ENCODE results near the gene LGALSL. TPM values are rescaled to one million over a fixed set of nuclear protein-coding genes. Genes with fewer than 3 reads are reported as not detected.
"Not testable (repeated sequence)": the region's sequence is repeated elsewhere in the genome, so short reads cannot be mapped to it uniquely, and the experiment has no call there.

The LGALSL gene
- total RNA-seq, 2 donors from 2014 or later: 15.8 to 19.3 TPM

DNA sequence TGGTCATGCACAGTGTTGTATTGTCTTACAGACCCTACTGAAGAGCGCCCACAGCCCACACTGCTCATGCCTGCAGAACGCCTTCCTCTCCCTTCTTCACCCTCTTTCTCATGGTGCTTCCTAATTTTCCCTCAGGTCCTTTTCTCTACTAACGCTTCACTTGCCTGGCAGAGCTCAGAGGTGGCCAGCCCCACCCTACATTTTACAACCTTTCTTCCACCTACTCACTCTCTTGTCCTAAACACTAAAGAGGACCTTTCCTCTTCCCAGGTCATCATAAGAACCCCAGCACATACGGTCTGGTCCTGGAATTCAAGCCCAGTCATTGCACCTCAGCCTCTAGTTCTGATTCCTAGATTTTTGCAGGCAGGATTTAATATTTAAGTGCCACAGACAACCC is 11.7 kb upstream of the LGALSL start:
- no peaks in the 10 kb centered on the region for H3K4me1 ChIP-seq (ENCODE audit: control insufficient read depth in 1 of 2, low read depth in 2 of 2)
- TF ChIP-seq, protein P1, sequence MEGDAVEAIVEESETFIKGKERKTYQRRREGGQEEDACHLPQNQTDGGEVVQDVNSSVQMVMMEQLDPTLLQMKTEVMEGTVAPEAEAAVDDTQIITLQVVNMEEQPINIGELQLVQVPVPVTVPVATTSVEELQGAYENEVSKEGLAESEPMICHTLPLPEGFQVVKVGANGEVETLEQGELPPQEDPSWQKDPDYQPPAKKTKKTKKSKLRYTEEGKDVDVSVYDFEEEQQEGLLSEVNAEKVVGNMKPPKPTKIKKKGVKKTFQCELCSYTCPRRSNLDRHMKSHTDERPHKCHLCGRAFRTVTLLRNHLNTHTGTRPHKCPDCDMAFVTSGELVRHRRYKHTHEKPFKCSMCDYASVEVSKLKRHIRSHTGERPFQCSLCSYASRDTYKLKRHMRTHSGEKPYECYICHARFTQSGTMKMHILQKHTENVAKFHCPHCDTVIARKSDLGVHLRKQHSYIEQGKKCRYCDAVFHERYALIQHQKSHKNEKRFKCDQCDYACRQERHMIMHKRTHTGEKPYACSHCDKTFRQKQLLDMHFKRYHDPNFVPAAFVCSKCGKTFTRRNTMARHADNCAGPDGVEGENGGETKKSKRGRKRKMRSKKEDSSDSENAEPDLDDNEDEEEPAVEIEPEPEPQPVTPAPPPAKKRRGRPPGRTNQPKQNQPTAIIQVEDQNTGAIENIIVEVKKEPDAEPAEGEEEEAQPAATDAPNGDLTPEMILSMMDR (IDR thresholded peaks at IDR 0.05): no peak
- H3K4me3 ChIP-seq: no peak overlapping the region
- ATAC-seq (ENCODE audit: insufficient number of reproducible peaks, low FRiP score, low read depth) (no peak), DNase-seq (ENCODE audit: low spot score) (no peak)
- no peaks in the 10 kb centered on the region for H3K27me3 ChIP-seq (replicated peaks; ENCODE audit: insufficient read depth)
- H3K36me3 ChIP-seq: no peaks in the 10 kb centered on the region
- H3K27ac ChIP-seq: no peak overlapping the region
- H3K9me3 ChIP-seq: no peaks in the 10 kb centered on the region

DNA sequence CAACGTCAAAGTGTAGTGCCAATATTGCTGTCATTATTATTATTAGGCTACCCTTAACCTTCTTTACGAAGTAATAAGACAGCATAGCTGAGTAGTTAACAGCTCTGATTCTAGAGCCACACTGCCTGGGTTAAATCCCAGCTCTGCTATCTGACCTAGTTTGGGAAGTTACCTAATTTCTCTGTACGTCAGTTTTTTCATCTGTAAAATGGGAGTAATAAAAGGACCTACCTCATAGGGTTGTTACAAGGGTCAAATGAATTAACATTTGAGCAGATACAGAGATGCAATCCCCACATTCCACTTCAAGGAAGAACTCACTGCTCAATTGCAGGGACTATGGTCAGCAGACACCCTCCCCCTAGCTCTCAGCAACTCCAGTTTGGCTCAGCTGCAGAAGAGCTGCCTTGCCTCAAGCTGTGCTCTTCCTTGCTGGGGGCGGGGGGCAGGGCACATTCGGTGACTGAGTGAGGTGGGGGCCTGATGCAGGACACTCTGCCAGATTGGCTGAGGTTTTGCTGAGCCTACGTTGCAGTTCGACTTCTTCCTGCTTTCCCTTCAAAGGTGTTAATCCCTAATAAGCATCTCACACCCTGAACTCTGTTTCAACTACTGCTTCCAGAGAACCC is 11.0 kb upstream of the LGALSL start:
- no peak for ATAC-seq (ENCODE audit: insufficient number of reproducible peaks, low FRiP score, low read depth)
- no peak overlapping the region for H3K4me3 ChIP-seq
- H3K27ac ChIP-seq: no peak overlapping the region
- no peaks in the 10 kb centered on the region for H3K36me3 ChIP-seq
- no peaks in the 10 kb centered on the region for H3K9me3 ChIP-seq
- TF ChIP-seq, protein P1 (IDR thresholded peaks at IDR 0.05): no peak
- DNase-seq (ENCODE audit: low spot score): no peak
- H3K4me1 ChIP-seq (ENCODE audit: control insufficient read depth in 1 of 2, low read depth in 2 of 2): no peaks in the 10 kb centered on the region
- no peaks in the 10 kb centered on the region for H3K27me3 ChIP-seq (replicated peaks; ENCODE audit: insufficient read depth)

DNA sequence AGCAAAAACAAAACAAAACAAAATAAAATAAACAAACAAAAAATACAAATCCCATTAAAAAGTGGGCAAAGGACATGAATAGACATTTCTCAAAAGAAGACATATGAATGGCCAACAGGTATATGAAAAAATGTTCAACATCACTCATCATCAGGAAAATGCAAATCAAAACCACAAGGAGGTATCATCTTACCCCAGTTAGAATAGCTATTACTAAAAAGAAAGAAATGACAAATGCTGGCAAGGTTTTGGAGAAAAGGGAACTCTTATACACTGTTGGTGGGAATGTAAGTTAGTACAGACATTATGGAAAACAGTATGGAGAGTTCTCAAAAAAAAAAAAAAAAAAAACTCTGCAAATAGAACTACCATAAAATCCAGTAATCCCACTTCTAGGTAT is 8.0 kb upstream of the LGALSL start:
- not testable (repeated sequence) for ATAC-seq (ENCODE audit: insufficient number of reproducible peaks, low FRiP score, low read depth); H3K27ac ChIP-seq; H3K27me3 ChIP-seq (replicated peaks; ENCODE audit: insufficient read depth); H3K4me1 ChIP-seq (ENCODE audit: control insufficient read depth in 1 of 2, low read depth in 2 of 2); DNase-seq (ENCODE audit: low spot score); H3K4me3 ChIP-seq; H3K9me3 ChIP-seq; H3K36me3 ChIP-seq

DNA sequence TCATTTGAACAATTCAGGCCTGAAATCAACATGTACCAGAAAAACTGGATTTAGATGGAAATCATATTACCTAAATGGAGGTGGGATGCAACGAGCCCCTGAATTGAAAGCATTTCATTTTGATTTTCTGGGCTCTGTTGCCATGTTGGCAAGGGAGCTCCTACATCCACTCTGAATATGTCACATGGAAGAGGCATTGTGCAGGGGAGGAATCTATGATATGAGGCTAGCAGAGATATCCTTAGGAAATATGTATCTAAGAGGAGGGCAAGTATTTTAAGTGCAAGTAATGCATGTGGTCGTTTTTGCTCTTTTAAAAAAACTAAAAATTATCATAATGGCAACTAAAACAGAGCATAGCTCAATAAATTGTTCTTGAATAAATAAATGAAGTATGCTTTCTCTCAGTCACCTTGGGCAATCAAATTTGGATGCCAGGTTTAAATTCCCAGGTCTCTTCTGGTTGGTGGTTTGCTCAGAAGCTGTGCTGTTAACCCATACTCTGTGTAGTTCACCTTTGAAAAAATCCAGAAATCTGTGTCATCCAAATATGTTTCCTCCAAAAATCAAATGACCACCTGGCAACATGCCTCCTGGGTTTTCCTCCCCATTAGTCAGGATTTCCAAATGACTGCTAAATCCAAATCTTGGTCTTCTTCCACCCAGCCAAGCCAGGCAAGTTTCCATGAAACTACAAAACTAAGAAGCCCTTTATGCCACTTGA is 6.5 kb upstream of the LGALSL start:
- Histone ChIP-seq H3K4me3 (no peak overlapping the region), H3K4me1 (ENCODE audit: control insufficient read depth in 1 of 2, low read depth in 2 of 2) (peaks cover 0 to 4% of the 10 kb centered on the region in 2 donors), H3K27ac (no peak overlapping the region), H3K27me3 (replicated peaks; ENCODE audit: insufficient read depth) (no peaks in the 10 kb centered on the region), H3K9me3 (no peaks in the 10 kb centered on the region), H3K36me3 (no peaks in the 10 kb centered on the region)
- no peak for ATAC-seq (ENCODE audit: insufficient number of reproducible peaks, low FRiP score, low read depth)
- no peak for DNase-seq (ENCODE audit: low spot score)
- TF ChIP-seq, protein P1 (IDR thresholded peaks at IDR 0.05): no peak

DNA sequence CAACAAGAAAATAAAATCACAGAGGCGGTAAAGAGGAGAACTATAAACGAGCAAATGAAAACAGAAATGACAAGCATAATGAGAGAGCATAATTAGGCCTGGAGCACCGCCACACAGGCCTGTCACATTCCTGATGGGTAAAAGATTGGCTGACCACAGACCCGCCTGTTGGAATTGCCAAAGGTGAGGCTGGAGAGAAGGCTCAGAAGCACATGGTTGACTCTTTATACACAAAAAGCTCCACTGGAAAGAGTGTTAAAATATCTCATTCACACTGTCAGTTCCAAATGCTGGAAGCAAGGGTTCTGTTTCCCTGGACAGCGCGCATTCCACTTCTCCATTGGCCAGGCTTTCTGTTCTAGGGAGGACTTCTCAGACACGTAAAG is 5.9 kb upstream of the LGALSL start:
- Histone ChIP-seq H3K27ac (no peak overlapping the region), H3K4me3 (no peak overlapping the region), H3K27me3 (replicated peaks; ENCODE audit: insufficient read depth) (no peaks in the 10 kb centered on the region), H3K36me3 (no peaks in the 10 kb centered on the region), H3K9me3 (no peaks in the 10 kb centered on the region), H3K4me1 (ENCODE audit: control insufficient read depth in 1 of 2, low read depth in 2 of 2) (peaks cover 3 to 9% of the 10 kb centered on the region in 2 donors)
- TF ChIP-seq, protein P1 (IDR thresholded peaks at IDR 0.05): no peak
- DNase-seq (ENCODE audit: low spot score) (no peak), ATAC-seq (ENCODE audit: insufficient number of reproducible peaks, low FRiP score, low read depth) (no peak)

All from thoracic aorta (tissue), 2 donors.